ENCODE results near the gene SPNS3. TPM values are rescaled to one million over a fixed set of nuclear protein-coding genes. Genes with fewer than 3 reads are reported as not detected.

SPNS3 gene
- total and polyA plus RNA-seq, 2 of the 8 experiments (the other 6 are each of a cell fraction or from before 2014, with no cell fraction given), result not detected

DNA sequence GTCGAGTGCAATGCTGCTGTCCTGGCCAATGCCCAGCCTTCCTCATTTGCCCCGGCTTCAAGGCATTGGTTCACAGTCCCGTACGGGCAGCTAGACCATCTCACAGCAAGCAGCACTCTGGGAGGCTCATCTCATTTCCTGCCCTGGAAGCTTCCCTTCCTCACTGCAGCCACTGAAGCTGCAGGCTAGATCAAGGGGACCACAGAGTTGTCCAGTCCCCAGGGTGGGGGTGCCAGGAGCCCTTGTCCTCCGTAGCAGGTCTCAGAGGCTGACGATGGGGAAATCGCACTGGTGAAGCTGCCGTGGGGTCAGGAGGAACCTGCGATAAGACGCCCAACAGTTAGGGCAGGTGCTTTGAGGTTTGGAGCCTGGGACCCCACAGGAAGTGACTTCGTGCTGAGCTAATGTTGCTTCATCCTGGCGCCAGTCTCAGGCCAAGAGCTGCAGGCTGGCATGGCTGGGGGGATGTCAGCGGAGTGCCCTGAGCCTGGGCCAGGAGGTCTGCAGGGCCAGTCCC, at the start of gene SPNS3 (continued):
- TF ChIP-seq BCL11A (IDR thresholded peaks at IDR 0.05; ENCODE audit: low read depth in 2 of 2, low read length in 2 of 2) (no peak), JUN (IDR thresholded peaks at IDR 0.05; ENCODE audit: low read depth, low read length) (no peak), GABPA (IDR thresholded peaks at IDR 0.05; ENCODE audit: borderline replicate concordance, insufficient read depth, low read length) (no peak), RAD21 (IDR thresholded peaks at IDR 0.05 in 1 of 2, conservative IDR thresholded peaks at IDR 0.05 in 1 of 2; ENCODE audit: low read depth in 2 of 2, low read length in 2 of 2) (no peak), TCF12 (IDR thresholded peaks at IDR 0.05; ENCODE audit: low read depth, low read length) (no peak)
- TF ChIP-seq, protein P1, sequence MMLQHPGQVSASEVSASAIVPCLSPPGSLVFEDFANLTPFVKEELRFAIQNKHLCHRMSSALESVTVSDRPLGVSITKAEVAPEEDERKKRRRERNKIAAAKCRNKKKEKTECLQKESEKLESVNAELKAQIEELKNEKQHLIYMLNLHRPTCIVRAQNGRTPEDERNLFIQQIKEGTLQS (IDR thresholded peaks at IDR 0.05; ENCODE audit: insufficient read depth, low read depth, low read length), result no peak
